GM10248 (cell line): ENCODE results near the gene CUL9.

Source experiments
- CTCF ChIA-PET: fragments of 300-600 bp; sonication (Branson Sonifier 250); formaldehyde crosslinking; extraction: SDS; loops from one replicate; lab custom pipeline; 2021; ENCODE audit warnings: antibody characterized with exemption; lab: Yijun Ruan, JAX
- POLR2A ChIA-PET: fragments of 350-650 bp; sonication (Branson Sonifier 250); formaldehyde crosslinking; extraction: SDS; loops from one replicate; lab custom pipeline; 2020; ENCODE audit warnings: antibody characterized with exemption; lab: Yijun Ruan, JAX
- DNase-seq: peaks from one replicate; pipeline ENCODE4 v3.0.0; 2012; ENCODE audit errors: extremely low spot score
- CTCF ChIP-seq: IDR thresholded peaks from 2 replicates; pipeline ENCODE4 v1.5.1; 2012; ENCODE audit warnings: mild to moderate bottlenecking, low read depth; ENCODE audit errors: extremely low read depth, missing control alignments, control extremely low read depth

The CUL9 gene

GRCh38 chr6:43189776-43190304 is 7.8 kb downstream of the CUL9 start:
- POLR2A ChIA-PET, result no interaction called here
- CTCF ChIA-PET, result interaction anchor here (1.4 to 2.0 kb wide), 2 partner anchors 10 to 39 kb away, joined by 4 to 6 read pairs; partner anchors contain the start of gene DNPH1
- no peak for TF ChIP-seq CTCF
- no peak for DNase-seq

GRCh38 chr6:43192911-43193310 is 10.9 kb downstream of the CUL9 start:
- ChIA-PET CTCF (interaction anchor here (1.0 to 1.1 kb wide), 2 partner anchors 18 to 36 kb away, joined by 3 read pairs; partner anchors contain the start of gene DNPH1), POLR2A (no interaction called here)
- TF ChIP-seq CTCF, result no peak
- DNase-seq, result no peak

GRCh38 chr6:43193929-43194328 is 11.9 kb downstream of the CUL9 start:
- POLR2A ChIA-PET, result interaction anchor here (0.6 kb wide), 1 partner anchor 31 kb away, joined by 6 read pairs; no protein-coding TSS in a partner anchor
- CTCF ChIA-PET, result interaction anchor here (1.0 kb wide), 1 partner anchor 12 kb away, joined by 3 read pairs; the partner anchor contains the start of gene CUL9
- TF ChIP-seq CTCF, result no peak
- DNase-seq, result no peak

- no peak for TF ChIP-seq CTCF
- CTCF ChIA-PET, result interaction anchor here (1.6 kb wide), 1 partner anchor 10 kb away, joined by 3 read pairs; no protein-coding TSS in a partner anchor
- POLR2A ChIA-PET, result no interaction called here
Observed at GRCh38 chr6:43196337-43196736, 14.3 kb downstream of the CUL9 start.

GRCh38 chr6:43199912-43200311 is 17.9 kb downstream of the CUL9 start:
- POLR2A ChIA-PET, result no interaction called here

More at GRCh38 chr6:43196337-43196736, 14.3 kb downstream of the CUL9 start:
- no peak for DNase-seq

GRCh38 chr6:43200541-43200940 is 18.5 kb downstream of the CUL9 start:
- ChIA-PET POLR2A (no interaction called here), CTCF (interaction anchor here (0.9 to 1.9 kb wide), 3 partner anchors 11 to 28 kb away, joined by 3 to 9 read pairs (median 5); partner anchors contain the start of gene DNPH1)
- DNase-seq, result no peak
- TF ChIP-seq CTCF, result no peak

More at GRCh38 chr6:43199912-43200311, 17.9 kb downstream of the CUL9 start:
- CTCF ChIA-PET, result interaction anchor here (0.9 to 1.9 kb wide), 2 partner anchors 13 to 29 kb away, joined by 3 to 9 read pairs; partner anchors contain the start of gene DNPH1
- no peak for TF ChIP-seq CTCF
- no peak for DNase-seq
